SU-DHL-6 (cell line): ENCODE measurements around the gene CTCFL.

Experiments
- EZH2phosphoT487 ChIP-seq: fragments of 200-600 bp; sonication (generic), shearing (Covaris generic); conservative IDR thresholded peaks from 2 replicates; pipeline ENCODE4 v1.6.1; 2018; ENCODE audit warnings: mild to moderate bottlenecking, antibody characterized with exemption, low read length, moderate library complexity, mixed read lengths
- TF ChIP-seq, protein P1 (sequence below): fragments of 200-600 bp; sonication (generic); IDR thresholded peaks from one replicate; pipeline ENCODE4 v1.5.1; 2017; ENCODE audit warnings: antibody characterized with exemption, mild to moderate bottlenecking, low read length, moderate library complexity; ENCODE audit not compliant: insufficient read depth, poor library complexity, severe bottlenecking

- TF ChIP-seq, protein P1, sequence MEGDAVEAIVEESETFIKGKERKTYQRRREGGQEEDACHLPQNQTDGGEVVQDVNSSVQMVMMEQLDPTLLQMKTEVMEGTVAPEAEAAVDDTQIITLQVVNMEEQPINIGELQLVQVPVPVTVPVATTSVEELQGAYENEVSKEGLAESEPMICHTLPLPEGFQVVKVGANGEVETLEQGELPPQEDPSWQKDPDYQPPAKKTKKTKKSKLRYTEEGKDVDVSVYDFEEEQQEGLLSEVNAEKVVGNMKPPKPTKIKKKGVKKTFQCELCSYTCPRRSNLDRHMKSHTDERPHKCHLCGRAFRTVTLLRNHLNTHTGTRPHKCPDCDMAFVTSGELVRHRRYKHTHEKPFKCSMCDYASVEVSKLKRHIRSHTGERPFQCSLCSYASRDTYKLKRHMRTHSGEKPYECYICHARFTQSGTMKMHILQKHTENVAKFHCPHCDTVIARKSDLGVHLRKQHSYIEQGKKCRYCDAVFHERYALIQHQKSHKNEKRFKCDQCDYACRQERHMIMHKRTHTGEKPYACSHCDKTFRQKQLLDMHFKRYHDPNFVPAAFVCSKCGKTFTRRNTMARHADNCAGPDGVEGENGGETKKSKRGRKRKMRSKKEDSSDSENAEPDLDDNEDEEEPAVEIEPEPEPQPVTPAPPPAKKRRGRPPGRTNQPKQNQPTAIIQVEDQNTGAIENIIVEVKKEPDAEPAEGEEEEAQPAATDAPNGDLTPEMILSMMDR, result no peak
- no peak for TF ChIP-seq EZH2phosphoT487
These were observed 42.0 kb upstream of the CTCFL start for GRCh38 chr20:57566803-57567459.
